Vagina (tissue), 2 donors: ENCODE data around the gene PAM16. TPM values are rescaled to one million over a fixed set of nuclear protein-coding genes. Genes with fewer than 3 reads are reported as not detected.

Experiments used
- DNase-seq, 2 donors: peaks; one replicate each; pipeline ENCODE4 v3.0.0-alpha.2; 2017; ENCODE audit errors: extremely low spot score in 2 of 2
- H3K27ac ChIP-seq: fragments of 200-600 bp; sonication (generic); one replicate; pipeline ENCODE4 v1.5.1; 2019
- H3K27me3 ChIP-seq: fragments of 200-600 bp; sonication (generic); one replicate; pipeline ENCODE4 v1.5.1; 2019
- H3K36me3 ChIP-seq, 2 donors: fragments of 200-600 bp; sonication (generic); one replicate each; pipeline ENCODE4 v1.5.1; 2017 to 2019
- H3K4me1 ChIP-seq: fragments of 200-600 bp; sonication (generic); one replicate; pipeline ENCODE4 v1.5.1; 2019
- H3K4me3 ChIP-seq, 2 donors: fragments of 200-600 bp; sonication (generic); 1 replicate in 1 of 2; 2 replicates in 1 of 2; pipeline ENCODE4 v1.5.1; 2016 to 2019
- H3K9me3 ChIP-seq: fragments of 200-600 bp; sonication (generic); one replicate; pipeline ENCODE4 v1.5.1; 2019
- POLR2A ChIP-seq, 2 donors: fragments of 450-650 bp; IDR thresholded peaks; one replicate each; pipeline ENCODE4 v1.6.1; 2017; ENCODE audit warnings: antibody characterized with exemption in 2 of 2, mild to moderate bottlenecking in 2 of 2, moderate library complexity in 2 of 2
- POLR2AphosphoS5 ChIP-seq, 2 donors: sonication (generic); formaldehyde crosslinking; IDR thresholded peaks; one replicate each; pipeline ENCODE4 v1.9.0; 2017; ENCODE audit warnings: antibody characterized with exemption in 2 of 2, mild to moderate bottlenecking in 2 of 2, low read depth in 1 of 2; ENCODE audit not compliant: insufficient read depth in 1 of 2
- intact Hi-C: fragments of 100-400 bp; cut with DNase I; formaldehyde crosslinking; loops from one replicate; pipeline ENCODE4 v1.15.1; 2023
- total RNA-seq: library from RNA; depleted of rRNA; stranded (reverse); fragments of >200 nt; gene quantifications from one replicate; pipeline ENCODE4 v1.2.3, GENCODE V29; 2016
- TF ChIP-seq, protein P1 (sequence below), 3 experiments: fragments of 450-650 bp in 2 of 3; fragments of 200-600 bp in 1 of 3; sonication (generic) in 1 of 3; IDR thresholded peaks; one replicate each; pipeline ENCODE4 v1.5.1; 2017 to 2019; ENCODE audit warnings: antibody characterized with exemption in 3 of 3, mild to moderate bottlenecking in 2 of 3, moderate library complexity in 2 of 3

Gene PAM16
- total RNA-seq, 1 donor from 2014 or later, result 76.1 TPM

DNA sequence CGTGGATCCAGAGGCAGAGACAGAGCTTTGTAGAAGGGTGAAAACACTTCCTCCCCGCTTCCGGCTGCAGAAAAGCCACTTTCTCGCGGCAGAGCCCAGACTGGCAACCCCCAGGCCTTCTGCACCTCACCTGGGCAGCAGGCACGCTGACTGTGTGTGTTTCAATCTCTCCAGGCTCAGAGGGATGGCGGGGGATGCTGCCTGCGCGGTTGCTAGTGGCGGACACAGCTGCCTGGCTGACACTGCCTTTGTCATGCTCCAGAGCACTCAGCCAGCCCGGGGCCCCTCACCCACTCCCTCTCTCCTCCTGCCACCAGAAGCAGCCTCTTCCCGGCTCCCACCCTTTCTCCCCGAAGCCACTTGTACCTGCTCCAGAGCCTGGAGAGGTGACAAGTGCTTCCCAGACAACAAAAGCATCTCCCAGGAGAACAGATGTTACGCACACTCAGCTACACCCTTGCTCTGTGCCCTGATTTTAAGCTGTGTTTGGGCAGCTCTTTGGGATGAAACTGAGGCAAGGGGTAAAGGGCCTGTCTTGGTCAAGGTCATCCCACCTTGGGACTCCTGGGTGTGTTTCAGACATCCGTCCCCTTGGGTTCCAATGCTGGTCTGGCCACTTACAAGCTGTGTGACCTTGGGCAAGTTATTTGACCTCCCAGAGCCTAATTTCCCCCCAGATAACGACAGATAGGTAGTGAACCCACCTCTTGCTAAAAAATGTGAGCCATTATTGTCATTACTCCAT is 44.5 kb downstream of the PAM16 start:
- intact Hi-C loops, result no loop called here
- no peaks in the 10 kb centered on the region for H3K36me3 ChIP-seq
- H3K4me1 ChIP-seq, result no peaks in the 10 kb centered on the region
- H3K27ac ChIP-seq, result peak overlapping the region; percentile 62
- DNase-seq, result peak in 1 of 2 donors; percentile 87
- TF ChIP-seq POLR2AphosphoS5 (IDR thresholded peaks at IDR 0.05; ENCODE audit: insufficient read depth in 1 of 2, low read depth in 1 of 2) (no peak), POLR2A (IDR thresholded peaks at IDR 0.05) (no peak)
- TF ChIP-seq, protein P1, sequence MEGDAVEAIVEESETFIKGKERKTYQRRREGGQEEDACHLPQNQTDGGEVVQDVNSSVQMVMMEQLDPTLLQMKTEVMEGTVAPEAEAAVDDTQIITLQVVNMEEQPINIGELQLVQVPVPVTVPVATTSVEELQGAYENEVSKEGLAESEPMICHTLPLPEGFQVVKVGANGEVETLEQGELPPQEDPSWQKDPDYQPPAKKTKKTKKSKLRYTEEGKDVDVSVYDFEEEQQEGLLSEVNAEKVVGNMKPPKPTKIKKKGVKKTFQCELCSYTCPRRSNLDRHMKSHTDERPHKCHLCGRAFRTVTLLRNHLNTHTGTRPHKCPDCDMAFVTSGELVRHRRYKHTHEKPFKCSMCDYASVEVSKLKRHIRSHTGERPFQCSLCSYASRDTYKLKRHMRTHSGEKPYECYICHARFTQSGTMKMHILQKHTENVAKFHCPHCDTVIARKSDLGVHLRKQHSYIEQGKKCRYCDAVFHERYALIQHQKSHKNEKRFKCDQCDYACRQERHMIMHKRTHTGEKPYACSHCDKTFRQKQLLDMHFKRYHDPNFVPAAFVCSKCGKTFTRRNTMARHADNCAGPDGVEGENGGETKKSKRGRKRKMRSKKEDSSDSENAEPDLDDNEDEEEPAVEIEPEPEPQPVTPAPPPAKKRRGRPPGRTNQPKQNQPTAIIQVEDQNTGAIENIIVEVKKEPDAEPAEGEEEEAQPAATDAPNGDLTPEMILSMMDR (IDR thresholded peaks at IDR 0.05), result no peak
- H3K27me3 ChIP-seq, result no peaks in the 10 kb centered on the region
- H3K9me3 ChIP-seq, result no peaks in the 10 kb centered on the region
- H3K4me3 ChIP-seq, result peak overlapping the region; percentile 42 to 46

DNA sequence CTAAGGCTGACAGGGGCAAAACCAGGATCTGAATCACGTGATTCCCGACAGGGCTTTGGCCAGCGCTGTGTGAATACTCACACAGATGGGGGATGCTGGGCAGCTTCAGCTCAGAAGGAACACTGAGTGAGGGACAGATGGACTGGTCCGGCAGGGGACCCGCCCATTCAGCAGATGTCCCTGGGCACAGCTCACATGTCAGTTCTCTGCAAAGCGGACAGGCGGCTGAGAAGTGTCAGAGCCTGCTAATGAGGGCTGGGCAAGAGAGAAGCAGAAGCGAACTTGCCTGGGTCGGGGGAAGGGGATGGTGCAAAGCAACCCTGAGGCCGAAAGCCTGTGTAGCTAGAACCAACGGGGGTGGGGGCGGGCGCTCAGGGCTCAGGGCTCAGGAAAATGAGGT is 47.1 kb downstream of the PAM16 start:
- no peak for TF ChIP-seq POLR2A (IDR thresholded peaks at IDR 0.05)
- TF ChIP-seq POLR2AphosphoS5 (IDR thresholded peaks at IDR 0.05; ENCODE audit: insufficient read depth in 1 of 2, low read depth in 1 of 2), result no peak
- TF ChIP-seq, protein P1 (IDR thresholded peaks at IDR 0.05), result no peak
- intact Hi-C loops, result no loop called here
- no peaks in the 10 kb centered on the region for H3K27me3 ChIP-seq
- no peak overlapping the region for H3K27ac ChIP-seq
- no peaks in the 10 kb centered on the region for H3K9me3 ChIP-seq
- H3K4me1 ChIP-seq, result peaks cover 11% of the 10 kb centered on the region
- H3K36me3 ChIP-seq, result no peaks in the 10 kb centered on the region
- H3K4me3 ChIP-seq, result no peak overlapping the region
- no peak for DNase-seq

DNA sequence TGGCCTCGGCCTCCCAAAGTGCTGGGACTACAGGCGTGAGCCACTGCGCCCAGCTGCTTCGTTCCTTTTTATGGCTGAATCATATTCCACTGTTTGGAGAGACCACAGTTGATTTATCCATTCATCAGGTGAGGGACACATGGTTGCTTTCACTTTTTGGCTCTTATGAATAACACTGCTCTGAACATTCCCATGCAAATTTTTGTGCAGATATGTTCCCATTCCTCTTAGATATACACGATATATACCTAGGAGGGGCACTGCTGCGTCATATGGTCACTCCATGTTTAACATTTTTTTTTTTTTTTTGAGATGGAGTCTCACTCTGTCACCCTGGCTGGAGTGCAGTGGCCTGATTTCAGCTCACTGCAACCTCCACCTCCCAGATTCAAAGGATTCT is 49.2 kb downstream of the PAM16 start:
- H3K4me1 ChIP-seq, result peaks cover 22% of the 10 kb centered on the region
- DNase-seq, result no peak
- H3K9me3 ChIP-seq, result no peaks in the 10 kb centered on the region
- intact Hi-C loops, result no loop called here
- no peaks in the 10 kb centered on the region for H3K27me3 ChIP-seq
- H3K27ac ChIP-seq, result no peak overlapping the region
- H3K4me3 ChIP-seq, result no peak overlapping the region
- no peaks in the 10 kb centered on the region for H3K36me3 ChIP-seq
- TF ChIP-seq, protein P1 (IDR thresholded peaks at IDR 0.05), result no peak
- TF ChIP-seq POLR2A (IDR thresholded peaks at IDR 0.05), result no peak
- TF ChIP-seq POLR2AphosphoS5 (IDR thresholded peaks at IDR 0.05; ENCODE audit: insufficient read depth in 1 of 2, low read depth in 1 of 2), result no peak

DNA sequence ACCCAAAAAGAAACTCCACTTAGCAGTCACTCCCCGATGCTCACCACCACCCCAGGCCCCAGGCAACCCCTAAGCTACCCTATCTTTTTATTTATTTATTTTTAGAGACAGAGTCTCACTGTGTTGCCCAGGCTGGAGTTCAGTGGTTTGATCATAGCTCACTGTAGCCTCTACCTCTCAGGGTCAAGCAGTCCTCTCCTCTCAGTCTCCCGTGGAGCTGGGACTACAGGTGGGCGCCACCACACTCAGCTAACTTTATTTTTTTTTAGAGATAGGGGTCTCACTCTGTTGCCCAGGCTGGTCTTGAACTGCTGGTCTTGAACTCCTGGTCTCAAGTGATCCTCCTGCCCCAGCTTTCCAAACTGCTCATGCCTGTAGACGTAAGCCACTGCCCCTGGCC is 49.9 kb downstream of the PAM16 start:
- DNase-seq, result no peak
- Histone ChIP-seq H3K4me3 (no peak overlapping the region), H3K27ac (no peak overlapping the region), H3K36me3 (no peaks in the 10 kb centered on the region), H3K9me3 (no peaks in the 10 kb centered on the region), H3K4me1 (peaks cover 22% of the 10 kb centered on the region), H3K27me3 (no peaks in the 10 kb centered on the region)
- TF ChIP-seq, protein P1 (IDR thresholded peaks at IDR 0.05), result no peak
- TF ChIP-seq POLR2A (IDR thresholded peaks at IDR 0.05) (no peak), POLR2AphosphoS5 (IDR thresholded peaks at IDR 0.05; ENCODE audit: insufficient read depth in 1 of 2, low read depth in 1 of 2) (no peak)
- intact Hi-C loops, result no loop called here

DNA sequence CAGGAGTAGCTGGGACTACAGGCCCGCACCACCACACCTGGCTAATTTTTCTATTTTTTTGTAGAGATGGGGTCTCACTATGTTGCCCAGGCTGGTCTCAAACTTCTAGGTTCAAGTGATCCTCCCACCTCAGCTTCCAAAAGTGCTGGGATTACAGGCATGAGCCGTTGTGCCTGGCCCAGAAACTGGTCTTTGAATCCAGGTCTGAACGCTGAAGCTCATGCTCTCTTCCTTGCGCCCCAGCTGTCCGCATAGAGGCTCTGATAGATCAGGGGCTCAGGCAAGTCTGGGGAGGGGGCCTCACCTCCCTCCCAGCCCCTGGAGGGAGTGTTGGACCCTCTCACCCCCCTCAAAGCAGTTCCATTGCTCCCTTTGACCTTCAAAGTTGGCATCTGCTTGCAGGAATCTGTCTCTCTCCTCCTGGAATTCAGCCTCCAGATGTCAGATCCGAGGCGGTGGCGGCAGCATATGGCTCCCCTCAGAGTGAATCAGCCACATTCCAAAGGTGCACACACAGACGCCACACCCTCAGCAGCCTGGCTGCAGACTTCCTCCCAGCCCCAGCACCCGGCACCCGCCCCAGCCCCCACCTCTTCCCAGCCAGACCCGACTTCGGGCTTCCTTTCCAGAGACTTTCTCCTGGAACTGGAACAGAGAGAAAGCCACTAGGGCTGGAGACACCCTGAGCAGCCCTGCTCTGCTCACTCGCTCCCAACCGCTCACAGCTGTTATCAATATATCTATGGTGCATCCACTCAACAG is 52.2 kb downstream of the PAM16 start:
- no peak for DNase-seq
- no peak overlapping the region for H3K4me3 ChIP-seq
- H3K9me3 ChIP-seq, result no peaks in the 10 kb centered on the region

More for the DNA sequence above, 52.2 kb downstream of the PAM16 start:
- Histone ChIP-seq H3K27me3 (no peaks in the 10 kb centered on the region), H3K27ac (peak overlapping the region; percentile 65), H3K36me3 (no peaks in the 10 kb centered on the region), H3K4me1 (peaks cover 29% of the 10 kb centered on the region)
- intact Hi-C loops, result no loop called here
- TF ChIP-seq, protein P1 (IDR thresholded peaks at IDR 0.05), result no peak
- TF ChIP-seq POLR2A (IDR thresholded peaks at IDR 0.05) (no peak), POLR2AphosphoS5 (IDR thresholded peaks at IDR 0.05; ENCODE audit: insufficient read depth in 1 of 2, low read depth in 1 of 2) (peak in 1 of 2 donors; percentile 62)
